Endothelial cell of umbilical vein (primary cell): Measurements from ENCODE around the gene ECD. TPM values are rescaled to one million over a fixed set of nuclear protein-coding genes. Genes with fewer than 3 reads are reported as not detected.

Experiments used
- BruUV-seq: library from RNA; stranded (reverse); fragments of 400-500 nt; replicated peaks from 2 replicates; lab custom pipeline; 2021; lab: Mats Ljungman, UMichigan
- CTCF ChIA-PET: fragments of 300-600, 350-600 bp; sonication (Branson Sonifier 250); formaldehyde crosslinking; loops from one replicate; lab custom pipeline; 2021; ENCODE audit warnings: antibody characterized with exemption, inconsistent platforms; lab: Charles Lee
- POLR2A ChIA-PET: fragments of 300-600, 350-600 bp; sonication (Branson Sonifier 250); formaldehyde crosslinking; loops from one replicate; lab custom pipeline; 2021; ENCODE audit warnings: antibody characterized with exemption, inconsistent platforms; lab: Charles Lee
- DNase-seq: peaks from one replicate; pipeline ENCODE4 v3.0.0-alpha.2; 2011; ENCODE audit warnings: low read depth, low spot score
- FAIRE-seq: peaks from 2 replicates; lab custom pipeline; 2011; peaks lifted over from hg19 to GRCh38; lab: Jason Lieb, UNC
- H2AFZ ChIP-seq: 2 replicates; pipeline ENCODE4 v1.6.0; 2012; ENCODE audit warnings: low read depth, low read length, control low read depth, inconsistent platforms
- H3K27ac ChIP-seq: 2 replicates; pipeline ENCODE4 v1.5.1; 2011; ENCODE audit warnings: low read depth, mild to moderate bottlenecking, control low read depth, low read length, moderate library complexity; ENCODE audit not compliant: insufficient read depth
- H3K27me3 ChIP-seq, 2 experiments: 2 replicates each; pipeline versions ENCODE4 v1.6.0 to v1.6.1; 2011; ENCODE audit warnings: low read length in 2 of 2, mixed read lengths in 1 of 2; ENCODE audit not compliant: control insufficient read depth in 2 of 2, insufficient read depth in 2 of 2
- H3K36me3 ChIP-seq, 2 experiments: 2 replicates in 1 of 2; 3 replicates in 1 of 2; pipeline ENCODE4 v1.5.1; 2011; ENCODE audit warnings: low read length in 2 of 2, mild to moderate bottlenecking in 1 of 2, moderate library complexity in 1 of 2; ENCODE audit not compliant: control insufficient read depth in 2 of 2, insufficient read depth in 2 of 2; ENCODE audit errors: extremely low read depth in 1 of 2
- H3K4me1 ChIP-seq: 3 replicates; pipeline ENCODE4 v1.5.1; 2011; ENCODE audit warnings: mild to moderate bottlenecking, low read length; ENCODE audit not compliant: control insufficient read depth, insufficient read depth; ENCODE audit errors: extremely low read depth
- H3K4me2 ChIP-seq: 2 replicates; pipeline ENCODE4 v1.6.1; 2011; ENCODE audit warnings: low read length, control low read depth, mixed read lengths; ENCODE audit not compliant: insufficient read depth
- H3K4me3 ChIP-seq, 3 experiments: fragments of 200-600 bp in 1 of 3; sonication (generic), shearing (Covaris generic) in 1 of 3; replicated peaks in 1 of 3; 2 replicates each; pipeline ENCODE4 v1.5.1; 2011 to 2016; ENCODE audit warnings: control low read depth in 3 of 3, low read length in 3 of 3, mild to moderate bottlenecking in 2 of 3, inconsistent platforms in 1 of 3, low read depth in 1 of 3, moderate library complexity in 1 of 3; ENCODE audit not compliant: insufficient read depth in 1 of 3
- H3K79me2 ChIP-seq: 2 replicates; pipeline ENCODE4 v1.6.0; 2012; ENCODE audit warnings: low read length, inconsistent platforms; ENCODE audit not compliant: control insufficient read depth, insufficient read depth
- H3K9ac ChIP-seq: replicated peaks from 2 replicates; pipeline ENCODE3; 2011; ENCODE audit warnings: low read length, control low read depth; ENCODE audit not compliant: insufficient read depth; ENCODE audit errors: extremely low read depth
- H3K9me1 ChIP-seq: replicated peaks from 3 replicates; pipeline ENCODE4 v1.6.0; 2011; ENCODE audit warnings: mild to moderate bottlenecking, low read length; ENCODE audit not compliant: control insufficient read depth, insufficient read depth; ENCODE audit errors: extremely low read depth
- H3K9me3 ChIP-seq: replicated peaks from 2 replicates; pipeline ENCODE4 v1.5.1; 2012; ENCODE audit warnings: low read length, inconsistent platforms; ENCODE audit not compliant: control insufficient read depth, insufficient read depth
- H4K20me1 ChIP-seq: replicated peaks from 2 replicates; pipeline ENCODE3; 2011; ENCODE audit warnings: mild to moderate bottlenecking, low read length; ENCODE audit not compliant: control insufficient read depth, insufficient read depth; ENCODE audit errors: extremely low read depth
- EZH2 ChIP-seq: IDR thresholded peaks from 2 replicates; pipeline ENCODE4 v1.6.1; 2012; ENCODE audit warnings: borderline replicate concordance, low read depth, mild to moderate bottlenecking, moderate library complexity, low read length, inconsistent platforms; ENCODE audit not compliant: severe bottlenecking
- GATA2 ChIP-seq: IDR thresholded peaks from 2 replicates; pipeline ENCODE4 v1.7.0; 2011; ENCODE audit warnings: low read depth, mild to moderate bottlenecking, moderate library complexity, mixed read lengths, low read length; ENCODE audit not compliant: insufficient read length, insufficient read depth
- JUN ChIP-seq: IDR thresholded peaks from 2 replicates; pipeline ENCODE4 v1.6.1; 2011; ENCODE audit warnings: borderline replicate concordance, low read depth; ENCODE audit not compliant: insufficient read length, insufficient read depth
- MYC ChIP-seq: IDR thresholded peaks from one replicate; pipeline ENCODE4 v1.6.1; 2011; ENCODE audit warnings: mild to moderate bottlenecking, low read depth, low read length
- POLR2A ChIP-seq: IDR thresholded peaks from 2 replicates; pipeline ENCODE4 v1.6.1; 2012; ENCODE audit warnings: low read depth, mild to moderate bottlenecking, control low read depth, low read length
- POLR2AphosphoS5 ChIP-seq: IDR thresholded peaks from 2 replicates; pipeline ENCODE4 v1.6.1; 2012; ENCODE audit warnings: low read depth, mild to moderate bottlenecking, control low read depth, low read length, moderate library complexity; ENCODE audit not compliant: insufficient read depth
- dilution Hi-C: fragments of 300-500 bp; cut with MboI; formaldehyde crosslinking; loops from one replicate; pipeline ENCODE4 v1.15.0; 2019; ENCODE audit warnings: low sequenced_read_pairs; ENCODE audit not compliant: extremely low pct_ligation_motif_present
- intact Hi-C: fragments of 100-400 bp; cut with micrococcal nuclease; formaldehyde crosslinking; loops from one replicate; pipeline ENCODE4 v1.10.0; 2022
- polyA plus RNA-seq, 4 experiments: library from polyadenylated mRNA; depleted of rRNA in 3 of 4; stranded (reverse) in 3 of 4; unstranded in 1 of 4; fragments of >200 nt; gene quantifications; 2 replicates each; pipeline versions ENCODE4 v1.2.1 to v1.2.3, GENCODE V29; 2011 to 2012; ENCODE audit warnings: missing spikeins in 1 of 4
- total RNA-seq: library from RNA; stranded (reverse); gene quantifications from 2 replicates; pipeline ENCODE4 v1.2.3, GENCODE V29; 2021

Gene ECD
- total and polyA plus RNA-seq, 2 donors (not counting 3 experiments of a cell fraction or from before 2014, with no cell fraction given): 27.2 to 32.3 TPM

GRCh38 chr10:73172867-73173266, 5.1 kb upstream of the ECD start:
- Histone ChIP-seq H3K4me1 (peaks cover 20% of the 10 kb centered on the region), H3K9ac (no peak overlapping the region), H3K9me3 (no peaks in the 10 kb centered on the region), H3K27ac (no peak overlapping the region), H3K9me1 (no peaks in the 10 kb centered on the region), H3K4me2 (no peak overlapping the region), H3K4me3 (no peak overlapping the region), H3K27me3 (no peaks in the 10 kb centered on the region), H4K20me1 (no peaks in the 10 kb centered on the region), H3K79me2 (peaks cover 4% of the 10 kb centered on the region), H3K36me3 (no peaks in the 10 kb centered on the region), H2AFZ (no peak overlapping the region)
- no peak for DNase-seq
- no peak for FAIRE-seq
- CTCF ChIA-PET: no interaction called here
- intact Hi-C loops (no loop called here), dilution Hi-C loops (no loop called here)
- no TSS peak for BruUV-seq
- TF ChIP-seq MYC (no peak), JUN (no peak)
- POLR2A ChIA-PET: no interaction called here

GRCh38 chr10:73169320-73169719, 1.5 kb upstream of the ECD start:
- Histone ChIP-seq H3K9me3 (no peaks in the 10 kb centered on the region), H3K36me3 (no peaks in the 10 kb centered on the region), H3K9me1 (no peaks in the 10 kb centered on the region), H3K4me3 (no peak overlapping the region), H3K9ac (no peak overlapping the region), H4K20me1 (no peaks in the 10 kb centered on the region), H3K4me2 (no peak overlapping the region), H3K27me3 (no peaks in the 10 kb centered on the region), H3K79me2 (peaks cover 34% of the 10 kb centered on the region), H3K27ac (no peak overlapping the region), H3K4me1 (peaks cover 16% of the 10 kb centered on the region), H2AFZ (no peak overlapping the region)
- FAIRE-seq: no peak
- no peak for DNase-seq
- dilution Hi-C loops: no loop called here
- TF ChIP-seq EZH2: no peak
- TF ChIP-seq POLR2AphosphoS5: no peak
- TF ChIP-seq JUN: no peak
- TF ChIP-seq GATA2: no peak
- no peak for TF ChIP-seq POLR2A
- CTCF ChIA-PET: interaction anchor here (0.7 to 2.2 kb wide), 4 partner anchors 10 to 242 kb away, joined by 3 to 12 read pairs (median 4); no protein-coding TSS in a partner anchor
- POLR2A ChIA-PET: no interaction called here
- intact Hi-C loops: loop anchor here (2.0 to 5.0 kb wide), 3 partner anchors 73 to 188 kb away; partner anchors contain the start of genes CFAP70, DNAJC9 and P4HA1
- BruUV-seq: no TSS peak
